Measurements from ENCODE around the gene LRCOL1. TPM values are rescaled to one million over a fixed set of nuclear protein-coding genes. Genes with fewer than 3 reads are reported as not detected.

Gene LRCOL1
- polyA plus RNA-seq, 3 donors: not detected

DNA sequence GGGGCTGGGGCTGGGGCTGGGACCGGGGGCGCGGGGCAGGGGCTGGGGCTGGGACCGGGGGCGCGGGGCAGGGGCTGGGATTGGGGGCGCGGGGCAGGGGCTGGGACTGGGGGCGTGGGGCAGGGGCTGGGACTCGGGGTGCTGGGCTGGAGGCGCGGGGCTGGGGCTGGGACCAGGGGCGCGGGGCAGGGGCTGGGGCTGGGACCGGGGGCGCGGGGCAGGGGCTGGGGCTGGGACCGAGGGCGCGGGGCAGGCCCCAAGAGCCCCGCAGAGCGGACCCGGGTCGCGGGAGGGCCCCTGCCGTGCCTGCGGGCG is 8.6 kb upstream of the LRCOL1 start:
- no peak overlapping the region for H3K4me3 Mint-ChIP-seq
- Histone ChIP-seq H3K27me3 (ENCODE audit: control insufficient read depth in 2 of 2, insufficient read depth in 2 of 2, low read length in 2 of 2) (peaks cover 18 to 57% of the 10 kb centered on the region in 2 donors), H3K4me3 (replicated peaks in 1 of 3; ENCODE audit: low read depth in 2 of 3, low read length in 3 of 3) (no peak overlapping the region)

GRCh38 chr12:132618683-132619043 is 8.3 kb upstream of the LRCOL1 start, which contains the start of gene P2RX2:
Gene P2RX2 (plus strand): TSS chr12:132618776. CDS start chr12:132618817, 41 bp downstream.
- Histone ChIP-seq H3K4me1 (ENCODE audit: control insufficient read depth in 1 of 2, insufficient read depth in 2 of 2, low read length in 2 of 2) (no peaks in the 10 kb centered on the region), H3K36me3 (replicated peaks in 1 of 2; ENCODE audit: control insufficient read depth in 1 of 2, insufficient read depth in 2 of 2, low read length in 2 of 2) (no peaks in the 10 kb centered on the region), H3K9me3 (replicated peaks in 1 of 2; ENCODE audit: control insufficient read depth in 1 of 2, insufficient read depth in 1 of 2, low read length in 2 of 2) (peaks cover 26 to 29% of the 10 kb centered on the region in 2 donors), H3K79me2 (ENCODE audit: insufficient read depth, low read length) (no peaks in the 10 kb centered on the region), H3K27me3 (ENCODE audit: control insufficient read depth in 2 of 2, insufficient read depth in 2 of 2, low read length in 2 of 2) (peaks cover 18 to 57% of the 10 kb centered on the region in 2 donors), H3K9ac (ENCODE audit: insufficient read depth, low read length, poor library complexity, severe bottlenecking) (no peak within 1 kb of the TSS), H3K27ac (ENCODE audit: low read depth in 1 of 2, low read length in 2 of 2) (no peak within 1 kb of the TSS), H4K20me1 (ENCODE audit: insufficient read depth, low read length) (no peaks in the 10 kb centered on the region), H3K4me3 (replicated peaks in 1 of 3; ENCODE audit: low read depth in 2 of 3, low read length in 3 of 3) (no peak within 1 kb of the TSS), H3K4me2 (replicated peaks; ENCODE audit: extremely low read depth, low read length, poor library complexity, severe bottlenecking) (no peak within 1 kb of the TSS), H2AFZ (ENCODE audit: insufficient read depth, low read depth, low read length, poor library complexity, severe bottlenecking) (no peak within 1 kb of the TSS)
- H3K4me3 Mint-ChIP-seq: peak within 1 kb of the TSS in 1 of 2 donors; percentile 89
- H3K9me3 Mint-ChIP-seq: peaks cover 17 to 38% (median 27%) of the 10 kb centered on the region in 7 donors
- 6% methylated on average over 34 of the region's 49 CpGs for WGBS (ENCODE audit: insufficient coverage)
- TF ChIP-seq CTCF (IDR thresholded peaks at IDR 0.05): no peak
- H3K36me3 Mint-ChIP-seq: peaks cover 10% of the 10 kb centered on the region in 2 donors
- intact Hi-C loops (cut with micrococcal nuclease): loop anchor here in 1 of 2 donors (5.0 kb wide), 2 partner anchors 201 to 466 kb away; no protein-coding TSS in a partner anchor
- peaks cover 45 to 73% (median 54%) of the 10 kb centered on the region in 3 donors for H3K27me3 Mint-ChIP-seq (ENCODE audit: low read depth in 3 of 3)
- no peak within 1 kb of the TSS for H3K27ac Mint-ChIP-seq
- peaks cover 7% of the 10 kb centered on the region for H3K4me1 Mint-ChIP-seq
- DNase-seq: no peak

More for the DNA sequence above, 8.6 kb upstream of the LRCOL1 start:
- Histone ChIP-seq H3K27ac (ENCODE audit: low read depth in 1 of 2, low read length in 2 of 2) (no peak overlapping the region), H3K4me2 (replicated peaks; ENCODE audit: extremely low read depth, low read length, poor library complexity, severe bottlenecking) (no peak overlapping the region), H2AFZ (ENCODE audit: insufficient read depth, low read depth, low read length, poor library complexity, severe bottlenecking) (no peak overlapping the region), H3K36me3 (replicated peaks in 1 of 2; ENCODE audit: control insufficient read depth in 1 of 2, insufficient read depth in 2 of 2, low read length in 2 of 2) (peaks cover under 1 to 3% of the 10 kb centered on the region in 2 donors), H4K20me1 (ENCODE audit: insufficient read depth, low read length) (no peaks in the 10 kb centered on the region), H3K9me3 (replicated peaks in 1 of 2; ENCODE audit: control insufficient read depth in 1 of 2, insufficient read depth in 1 of 2, low read length in 2 of 2) (peaks cover 26 to 29% of the 10 kb centered on the region in 2 donors), H3K4me1 (ENCODE audit: control insufficient read depth in 1 of 2, insufficient read depth in 2 of 2, low read length in 2 of 2) (no peaks in the 10 kb centered on the region), H3K9ac (ENCODE audit: insufficient read depth, low read length, poor library complexity, severe bottlenecking) (no peak overlapping the region), H3K79me2 (ENCODE audit: insufficient read depth, low read length) (no peaks in the 10 kb centered on the region)
- Mint-ChIP-seq H3K9me3 (peaks cover 17 to 38% (median 27%) of the 10 kb centered on the region in 7 donors), H3K27ac (no peak overlapping the region), H3K36me3 (peaks cover 12 to 13% of the 10 kb centered on the region in 2 donors), H3K4me1 (peaks cover 7% of the 10 kb centered on the region), H3K27me3 (ENCODE audit: low read depth in 3 of 3) (peaks cover 42 to 73% (median 51%) of the 10 kb centered on the region in 3 donors)
- TF ChIP-seq CTCF (IDR thresholded peaks at IDR 0.05): no peak
- intact Hi-C loops (cut with micrococcal nuclease): loop anchor here in 1 of 2 donors (5.0 kb wide), 2 partner anchors 202 to 467 kb away; no protein-coding TSS in a partner anchor
- DNase-seq: no peak
- 10% methylated on average over 14 of the region's 28 CpGs for WGBS (ENCODE audit: insufficient coverage)
